ENCODE results near the gene VDR.

The VDR gene

GRCh38 chr12:47800582-47800981 is 104.2 kb downstream of the VDR start:
- no peak for TF ChIP-seq REST (IDR thresholded peaks at IDR 0.05; ENCODE audit: insufficient read depth in 1 of 2, low read depth in 2 of 2, low read length in 2 of 2)
- TF ChIP-seq TAF1 (IDR thresholded peaks at IDR 0.05; ENCODE audit: borderline replicate concordance, insufficient read depth, low read length): no peak
- no peak for TF ChIP-seq SIN3A (IDR thresholded peaks at IDR 0.05; ENCODE audit: borderline replicate concordance, insufficient read depth, low read length)
- no peak for TF ChIP-seq POLR2AphosphoS5 (IDR thresholded peaks at IDR 0.05; ENCODE audit: low read depth, low read length)
- TF ChIP-seq FOXP2 (optimal IDR thresholded peaks at IDR 0.05; ENCODE audit: borderline replicate concordance, extremely low read depth, extremely low read length, insufficient read depth): no peak

- TF ChIP-seq REST (IDR thresholded peaks at IDR 0.05; ENCODE audit: insufficient read depth in 1 of 2, low read depth in 2 of 2, low read length in 2 of 2): no peak
- TF ChIP-seq POLR2AphosphoS5 (IDR thresholded peaks at IDR 0.05; ENCODE audit: low read depth, low read length): no peak
- TF ChIP-seq TAF1 (IDR thresholded peaks at IDR 0.05; ENCODE audit: borderline replicate concordance, insufficient read depth, low read length): no peak
- no peak for TF ChIP-seq SIN3A (IDR thresholded peaks at IDR 0.05; ENCODE audit: borderline replicate concordance, insufficient read depth, low read length)
- TF ChIP-seq FOXP2 (optimal IDR thresholded peaks at IDR 0.05; ENCODE audit: borderline replicate concordance, extremely low read depth, extremely low read length, insufficient read depth): no peak
These were observed 105.3 kb downstream of the VDR start for GRCh38 chr12:47799357-47799955.

- no peak for TF ChIP-seq FOXP2 (optimal IDR thresholded peaks at IDR 0.05; ENCODE audit: borderline replicate concordance, extremely low read depth, extremely low read length, insufficient read depth)
- no peak for TF ChIP-seq SIN3A (IDR thresholded peaks at IDR 0.05; ENCODE audit: borderline replicate concordance, insufficient read depth, low read length)
- no peak for TF ChIP-seq REST (IDR thresholded peaks at IDR 0.05; ENCODE audit: insufficient read depth in 1 of 2, low read depth in 2 of 2, low read length in 2 of 2)
- TF ChIP-seq TAF1 (IDR thresholded peaks at IDR 0.05; ENCODE audit: borderline replicate concordance, insufficient read depth, low read length): no peak
- TF ChIP-seq POLR2AphosphoS5 (IDR thresholded peaks at IDR 0.05; ENCODE audit: low read depth, low read length): no peak
These were observed 106.3 kb downstream of the VDR start for GRCh38 chr12:47798382-47798948.

- TF ChIP-seq SIN3A (IDR thresholded peaks at IDR 0.05; ENCODE audit: borderline replicate concordance, insufficient read depth, low read length) (no peak), FOXP2 (optimal IDR thresholded peaks at IDR 0.05; ENCODE audit: borderline replicate concordance, extremely low read depth, extremely low read length, insufficient read depth) (no peak)
These were observed 107.4 kb downstream of the VDR start for GRCh38 chr12:47797441-47797840.

GRCh38 chr12:47795814-47796411 is 108.9 kb downstream of the VDR start:
- no peak for TF ChIP-seq FOXP2 (optimal IDR thresholded peaks at IDR 0.05; ENCODE audit: borderline replicate concordance, extremely low read depth, extremely low read length, insufficient read depth)

GRCh38 chr12:47795121-47795813 is 109.5 kb downstream of the VDR start:
- TF ChIP-seq TAF1 (IDR thresholded peaks at IDR 0.05; ENCODE audit: borderline replicate concordance, insufficient read depth, low read length): no peak
- TF ChIP-seq FOXP2 (optimal IDR thresholded peaks at IDR 0.05; ENCODE audit: borderline replicate concordance, extremely low read depth, extremely low read length, insufficient read depth): no peak
- TF ChIP-seq POLR2AphosphoS5 (IDR thresholded peaks at IDR 0.05; ENCODE audit: low read depth, low read length): no peak
- no peak for TF ChIP-seq REST (IDR thresholded peaks at IDR 0.05; ENCODE audit: insufficient read depth in 1 of 2, low read depth in 2 of 2, low read length in 2 of 2)
- TF ChIP-seq SIN3A (IDR thresholded peaks at IDR 0.05; ENCODE audit: borderline replicate concordance, insufficient read depth, low read length): no peak
